Measurements from ENCODE around the gene ATG13.

ATG13 gene

GRCh38 chr11:46607516-46607915 lies 9.8 kb upstream of the ATG13 start:
- no peaks in the 10 kb centered on the region for H3K9me2 ChIP-seq (replicated peaks; ENCODE audit: insufficient read depth, low read length)
- no peaks in the 10 kb centered on the region for H3K79me2 ChIP-seq (ENCODE audit: low read length)
- no peak for DNase-seq
- H3F3A ChIP-seq (ENCODE audit: insufficient read depth, low read length), result no peaks in the 10 kb centered on the region
- TF ChIP-seq EZH2phosphoT487 (IDR thresholded peaks at IDR 0.05; ENCODE audit: low read length) (no peak), EZH2 (optimal IDR thresholded peaks at IDR 0.05; ENCODE audit: low read depth, low read length) (no peak), CTCF (IDR thresholded peaks at IDR 0.05; ENCODE audit: low read length) (no peak)
- H2AFZ ChIP-seq (ENCODE audit: low read length), result no peak overlapping the region
- H3K9ac ChIP-seq (ENCODE audit: low read length), result no peak overlapping the region
- H3K36me3 ChIP-seq (replicated peaks; ENCODE audit: insufficient read depth, low read length), result no peaks in the 10 kb centered on the region
- H3K27me3 ChIP-seq (replicated peaks; ENCODE audit: insufficient read depth, low read length), result no peaks in the 10 kb centered on the region
- H3K27ac ChIP-seq (ENCODE audit: low read length), result no peak overlapping the region
- H3K9me3 ChIP-seq (replicated peaks; ENCODE audit: insufficient read depth, low read length), result no peaks in the 10 kb centered on the region
- H4K20me1 ChIP-seq (ENCODE audit: insufficient read depth, low read length), result no peaks in the 10 kb centered on the region
- H3K4me2 ChIP-seq (ENCODE audit: low read depth, low read length), result no peak overlapping the region
- H3K4me1 ChIP-seq (ENCODE audit: low read length), result peaks cover 9% of the 10 kb centered on the region
- no peak overlapping the region for H3K4me3 ChIP-seq (ENCODE audit: low read length)

- Histone ChIP-seq H2AFZ (ENCODE audit: low read length) (no peak overlapping the region), H4K20me1 (ENCODE audit: insufficient read depth, low read length) (no peaks in the 10 kb centered on the region), H3K36me3 (replicated peaks; ENCODE audit: insufficient read depth, low read length) (no peaks in the 10 kb centered on the region), H3K9me2 (replicated peaks; ENCODE audit: insufficient read depth, low read length) (no peaks in the 10 kb centered on the region), H3K4me2 (ENCODE audit: low read depth, low read length) (no peak overlapping the region), H3K79me2 (ENCODE audit: low read length) (no peaks in the 10 kb centered on the region), H3F3A (ENCODE audit: insufficient read depth, low read length) (no peaks in the 10 kb centered on the region), H3K4me1 (ENCODE audit: low read length) (no peaks in the 10 kb centered on the region), H3K9me3 (replicated peaks; ENCODE audit: insufficient read depth, low read length) (no peaks in the 10 kb centered on the region), H3K9ac (ENCODE audit: low read length) (no peak overlapping the region), H3K27ac (ENCODE audit: low read length) (no peak overlapping the region), H3K4me3 (ENCODE audit: low read length) (no peak overlapping the region), H3K27me3 (replicated peaks; ENCODE audit: insufficient read depth, low read length) (no peaks in the 10 kb centered on the region)
- TF ChIP-seq EZH2 (optimal IDR thresholded peaks at IDR 0.05; ENCODE audit: low read depth, low read length), result no peak
- no peak for TF ChIP-seq EZH2phosphoT487 (IDR thresholded peaks at IDR 0.05; ENCODE audit: low read length)
- TF ChIP-seq CTCF (IDR thresholded peaks at IDR 0.05; ENCODE audit: low read length), result no peak
- no peak for DNase-seq
Observed at GRCh38 chr11:46609386-46609785, 8.0 kb upstream of the ATG13 start.

GRCh38 chr11:46611526-46612304 lies 5.6 kb upstream of the ATG13 start:
- Histone ChIP-seq H3F3A (ENCODE audit: insufficient read depth, low read length) (0 out of 2 replicates have a peak, but pooled peaks cover 6% of the 10 kb centered on the region), H3K9me2 (replicated peaks; ENCODE audit: insufficient read depth, low read length) (no peaks in the 10 kb centered on the region), H2AFZ (ENCODE audit: low read length) (no peak overlapping the region), H3K9ac (ENCODE audit: low read length) (no peak overlapping the region), H3K4me1 (ENCODE audit: low read length) (peaks cover 6% of the 10 kb centered on the region; the same call in 1 of the 2 replicates), H4K20me1 (ENCODE audit: insufficient read depth, low read length) (no peaks in the 10 kb centered on the region), H3K36me3 (replicated peaks; ENCODE audit: insufficient read depth, low read length) (no peaks in the 10 kb centered on the region), H3K4me2 (ENCODE audit: low read depth, low read length) (no peak overlapping the region), H3K79me2 (ENCODE audit: low read length) (peaks cover 8% of the 10 kb centered on the region; the same call in 1 of the 2 replicates), H3K4me3 (ENCODE audit: low read length) (no peak overlapping the region), H3K9me3 (replicated peaks; ENCODE audit: insufficient read depth, low read length) (no peaks in the 10 kb centered on the region), H3K27me3 (replicated peaks; ENCODE audit: insufficient read depth, low read length) (no peaks in the 10 kb centered on the region), H3K27ac (ENCODE audit: low read length) (no peak overlapping the region)
- TF ChIP-seq EZH2 (optimal IDR thresholded peaks at IDR 0.05; ENCODE audit: low read depth, low read length), result no peak
- TF ChIP-seq EZH2phosphoT487 (IDR thresholded peaks at IDR 0.05; ENCODE audit: low read length), result no peak
- no peak for TF ChIP-seq CTCF (IDR thresholded peaks at IDR 0.05; ENCODE audit: low read length)
- no peak for DNase-seq

Data from MM.1S (cell line).